Smooth muscle cell (in vitro differentiated cells): Measurements from ENCODE around the gene TRIM15. TPM values are rescaled to one million over a fixed set of nuclear protein-coding genes. Genes with fewer than 3 reads are reported as not detected.
"Not testable (repeated sequence)": the region's sequence is repeated elsewhere in the genome, so short reads cannot be mapped to it uniquely, and the experiment has no call there.

Experiments used
- DNase-seq: peaks from one replicate; lab custom pipeline; 2025; ENCODE audit not compliant: unreplicated experiment; lab: John Stamatoyannopoulos, UW
- H2AFZ ChIP-seq: fragments of 200-600 bp; sonication (generic); 2 replicates; pipeline ENCODE4 v1.6.0; 2016; ENCODE audit warnings: antibody characterized with exemption, low read depth, mild to moderate bottlenecking
- H3F3A ChIP-seq: fragments of 200-600 bp; sonication (generic); 2 replicates; pipeline ENCODE4 v1.6.0; 2017; ENCODE audit warnings: antibody characterized with exemption, low read depth
- H3K27ac ChIP-seq: fragments of 200-600 bp; sonication (generic); 2 replicates; pipeline ENCODE4 v1.5.1; 2016; ENCODE audit warnings: low read depth, mild to moderate bottlenecking
- H3K27me3 ChIP-seq: fragments of 200-600 bp; sonication (generic); 2 replicates; pipeline ENCODE4 v1.6.1; 2016; ENCODE audit warnings: low read depth, mild to moderate bottlenecking
- H3K36me3 ChIP-seq: fragments of 200-600 bp; sonication (generic); 2 replicates; pipeline ENCODE4 v1.5.1; 2016; ENCODE audit warnings: low read depth
- H3K4me1 ChIP-seq: fragments of 200-600 bp; sonication (generic); 2 replicates; pipeline ENCODE4 v1.5.1; 2016; ENCODE audit warnings: low read depth
- H3K4me2 ChIP-seq: fragments of 200-600 bp; sonication (generic); 2 replicates; pipeline ENCODE4 v1.6.0; 2016; ENCODE audit warnings: mild to moderate bottlenecking
- H3K4me3 ChIP-seq: fragments of 200-600 bp; sonication (generic); 2 replicates; pipeline ENCODE4 v1.5.1; 2016; ENCODE audit warnings: mild to moderate bottlenecking
- H3K79me2 ChIP-seq: fragments of 200-600 bp; sonication (generic); 2 replicates; pipeline ENCODE4 v1.6.0; 2016; ENCODE audit warnings: low read depth, mild to moderate bottlenecking
- H3K9ac ChIP-seq: fragments of 200-600 bp; sonication (generic); 2 replicates; pipeline ENCODE4 v1.6.0; 2016; ENCODE audit warnings: low read depth
- H3K9me3 ChIP-seq: fragments of 200-600 bp; sonication (generic); replicated peaks from 2 replicates; pipeline ENCODE4 v1.5.1; 2016; ENCODE audit warnings: low read depth
- H4K20me1 ChIP-seq: fragments of 200-600 bp; sonication (generic); 2 replicates; pipeline ENCODE4 v1.6.0; 2016; ENCODE audit warnings: low read depth
- WGBS: methylation state at CpG from one replicate; pipeline ENCODE4 v1.1.7; 2016; ENCODE audit warnings: low lambda C conversion rate; 5-methylcytosine and 5-hydroxymethylcytosine counted together
- polyA plus RNA-seq: library from polyadenylated mRNA; unstranded; fragments of >200 nt; fragmentation: Nextera tagmentation; extraction: Ambion mirVana; gene quantifications from 2 replicates; pipeline ENCODE4 v1.2.1, GENCODE V29; 2016
- total RNA-seq: library from RNA; depleted of rRNA; stranded (reverse); fragments of >200 nt; gene quantifications from 2 replicates; pipeline ENCODE4 v1.2.3, GENCODE V29; 2014
- TF ChIP-seq, protein P1 (sequence below): fragments of 200-600 bp; sonication (generic); IDR thresholded peaks from 2 replicates; pipeline ENCODE4 v1.5.1; 2017; ENCODE audit warnings: borderline replicate concordance, mild to moderate bottlenecking, antibody characterized with exemption; ENCODE audit not compliant: insufficient read depth, poor library complexity, severe bottlenecking

The TRIM15 gene
- total and polyA plus RNA-seq, 2 experiments from 2014 or later, result not detected

GRCh38 chr6:30163918-30164654 lies 740 bp downstream of the TRIM15 start:
- no peak overlapping the region for H3K27ac ChIP-seq
- peaks cover 39% of the 10 kb centered on the region for H3K27me3 ChIP-seq
- no peak overlapping the region for H3K4me2 ChIP-seq
- H3K79me2 ChIP-seq, result no peaks in the 10 kb centered on the region
- H2AFZ ChIP-seq, result no peak overlapping the region
- WGBS, result 90% methylated on average over 16 of the region's 16 CpGs
- H3K9ac ChIP-seq, result no peak overlapping the region
- TF ChIP-seq, protein P1, sequence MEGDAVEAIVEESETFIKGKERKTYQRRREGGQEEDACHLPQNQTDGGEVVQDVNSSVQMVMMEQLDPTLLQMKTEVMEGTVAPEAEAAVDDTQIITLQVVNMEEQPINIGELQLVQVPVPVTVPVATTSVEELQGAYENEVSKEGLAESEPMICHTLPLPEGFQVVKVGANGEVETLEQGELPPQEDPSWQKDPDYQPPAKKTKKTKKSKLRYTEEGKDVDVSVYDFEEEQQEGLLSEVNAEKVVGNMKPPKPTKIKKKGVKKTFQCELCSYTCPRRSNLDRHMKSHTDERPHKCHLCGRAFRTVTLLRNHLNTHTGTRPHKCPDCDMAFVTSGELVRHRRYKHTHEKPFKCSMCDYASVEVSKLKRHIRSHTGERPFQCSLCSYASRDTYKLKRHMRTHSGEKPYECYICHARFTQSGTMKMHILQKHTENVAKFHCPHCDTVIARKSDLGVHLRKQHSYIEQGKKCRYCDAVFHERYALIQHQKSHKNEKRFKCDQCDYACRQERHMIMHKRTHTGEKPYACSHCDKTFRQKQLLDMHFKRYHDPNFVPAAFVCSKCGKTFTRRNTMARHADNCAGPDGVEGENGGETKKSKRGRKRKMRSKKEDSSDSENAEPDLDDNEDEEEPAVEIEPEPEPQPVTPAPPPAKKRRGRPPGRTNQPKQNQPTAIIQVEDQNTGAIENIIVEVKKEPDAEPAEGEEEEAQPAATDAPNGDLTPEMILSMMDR, result no peak
- no peaks in the 10 kb centered on the region for H3K36me3 ChIP-seq
- no peaks in the 10 kb centered on the region for H3F3A ChIP-seq
- no peak for DNase-seq
- H3K9me3 ChIP-seq, result no peaks in the 10 kb centered on the region
- no peaks in the 10 kb centered on the region for H3K4me1 ChIP-seq
- no peak overlapping the region for H3K4me3 ChIP-seq
- H4K20me1 ChIP-seq, result no peaks in the 10 kb centered on the region

DNA sequence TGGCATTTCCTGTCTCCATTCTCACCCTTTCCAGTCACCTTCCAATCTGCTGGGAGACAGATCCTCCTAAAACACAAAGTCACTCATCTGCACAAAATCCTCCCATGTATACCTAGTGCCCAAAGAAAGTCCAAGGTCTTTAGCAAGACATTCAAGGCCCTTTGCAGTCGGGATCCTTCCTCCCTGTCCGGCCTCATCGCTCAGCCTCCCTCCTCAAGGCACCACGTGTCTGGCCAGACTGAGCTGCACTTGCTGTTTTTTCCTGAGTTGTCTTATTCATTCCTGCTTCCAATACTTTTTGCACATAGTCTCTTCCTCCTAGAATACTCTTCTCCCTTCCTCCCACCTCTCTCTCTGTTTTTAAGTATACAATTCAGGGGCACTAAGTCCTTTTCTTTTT lies 1.4 kb downstream of the TRIM15 start:
- Histone ChIP-seq H4K20me1 (no peaks in the 10 kb centered on the region), H3K27me3 (peaks cover 40% of the 10 kb centered on the region), H2AFZ (no peak overlapping the region), H3K4me3 (no peak overlapping the region), H3K27ac (no peak overlapping the region), H3K9ac (no peak overlapping the region), H3K4me2 (no peak overlapping the region), H3K79me2 (no peaks in the 10 kb centered on the region), H3K9me3 (no peaks in the 10 kb centered on the region), H3F3A (no peaks in the 10 kb centered on the region), H3K4me1 (no peaks in the 10 kb centered on the region), H3K36me3 (no peaks in the 10 kb centered on the region)
- TF ChIP-seq, protein P1, result no peak
- DNase-seq, result no peak
- WGBS, result 82% methylated on average over 4 of the region's 4 CpGs

DNA sequence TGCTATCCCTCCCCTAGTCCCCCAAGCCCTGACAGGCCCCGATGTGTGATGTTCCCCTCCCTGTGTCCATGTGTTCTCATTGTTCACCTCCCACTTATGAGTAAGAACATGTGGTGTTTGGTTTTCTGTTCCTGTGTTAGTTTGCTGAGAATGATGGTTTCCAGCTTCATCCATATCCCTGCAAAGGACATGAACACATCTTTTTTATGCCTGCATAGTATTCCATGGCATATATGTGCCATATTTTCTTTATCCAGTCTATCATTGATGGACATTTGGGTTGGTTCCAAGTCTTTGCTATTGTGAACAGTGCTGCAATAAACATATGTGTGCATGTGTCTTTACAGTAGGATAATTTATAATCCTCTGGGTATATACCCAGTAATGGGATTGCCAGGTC lies 1.9 kb downstream of the TRIM15 start:
- not testable (repeated sequence) for DNase-seq, H2AFZ ChIP-seq, H3K4me3 ChIP-seq, H4K20me1 ChIP-seq, H3K36me3 ChIP-seq, H3K9ac ChIP-seq, H3F3A ChIP-seq, H3K79me2 ChIP-seq, H3K9me3 ChIP-seq, H3K4me2 ChIP-seq, H3K4me1 ChIP-seq, H3K27ac ChIP-seq
- 78% methylated on average over 1 of the region's 1 CpG for WGBS
- H3K27me3 ChIP-seq, result peaks cover 39% of the 10 kb centered on the region

- Histone ChIP-seq H3K9me3 (no peaks in the 10 kb centered on the region), H4K20me1 (no peaks in the 10 kb centered on the region), H3K79me2 (no peaks in the 10 kb centered on the region), H3K4me3 (no peak overlapping the region), H2AFZ (no peak overlapping the region), H3K4me1 (peaks cover under 1% of the 10 kb centered on the region), H3F3A (no peaks in the 10 kb centered on the region), H3K4me2 (no peak overlapping the region), H3K9ac (no peak overlapping the region), H3K27ac (no peak overlapping the region), H3K27me3 (peaks cover 56% of the 10 kb centered on the region), H3K36me3 (no peaks in the 10 kb centered on the region)
- TF ChIP-seq, protein P1, result no peak
- 76% methylated on average over 6 of the region's 6 CpGs for WGBS
- no peak for DNase-seq
Observed at GRCh38 chr6:30167101-30167500, 3.8 kb downstream of the TRIM15 start.
